HG03196 (cell line): Measurements from ENCODE around the gene C5.
A peak's percentile ranks its signal among the peaks of the same experiment; 100 is the strongest.
"Not testable (repeated sequence)": the region's sequence is repeated elsewhere in the genome, so short reads cannot be mapped to it uniquely, and the experiment has no call there.

ENCODE experiments used
- ATAC-seq: cut with Tn5 transposase; IDR thresholded peaks from one replicate; pipeline ENCODE4 v1.9.1; 2021; ENCODE audit not compliant: unreplicated experiment

The C5 gene

GRCh38 chr9:121050128-121050988 lies at the start of gene C5:
C5 (minus strand) TSS chr9:121050275; CDS start chr9:121050246, 29 bp downstream.
- no peak for ATAC-seq

DNA sequence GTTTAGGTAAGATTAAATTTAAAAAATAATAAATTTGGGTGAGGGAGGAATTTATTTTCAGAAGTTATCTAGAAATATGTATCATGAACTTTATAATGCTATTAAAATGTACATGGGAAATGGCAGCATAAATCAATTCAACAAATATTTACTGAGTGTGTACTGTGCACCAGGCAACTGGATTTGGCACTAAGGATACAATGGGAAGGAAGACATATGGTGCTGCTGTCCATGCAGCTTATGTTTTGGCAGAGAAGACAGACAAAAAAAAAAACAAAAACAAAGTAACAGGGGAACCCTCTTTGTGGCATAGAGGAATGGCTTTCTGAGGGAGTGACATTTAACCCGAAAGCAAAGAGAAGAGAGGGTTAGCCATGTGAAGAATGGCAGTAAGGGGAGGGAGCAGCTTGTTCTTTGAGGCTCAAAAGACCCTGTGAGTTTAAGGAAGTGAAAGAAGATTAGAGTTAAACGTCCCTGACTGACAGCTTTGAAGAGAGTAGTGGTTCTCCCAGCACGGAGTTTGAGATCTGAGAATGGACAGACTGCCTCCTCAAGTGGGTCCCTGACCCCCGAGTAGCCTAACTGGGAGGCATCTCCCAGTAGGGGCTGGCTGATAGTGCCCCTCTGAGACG lies 48.6 kb upstream of the C5 start:
- no peak for ATAC-seq

DNA sequence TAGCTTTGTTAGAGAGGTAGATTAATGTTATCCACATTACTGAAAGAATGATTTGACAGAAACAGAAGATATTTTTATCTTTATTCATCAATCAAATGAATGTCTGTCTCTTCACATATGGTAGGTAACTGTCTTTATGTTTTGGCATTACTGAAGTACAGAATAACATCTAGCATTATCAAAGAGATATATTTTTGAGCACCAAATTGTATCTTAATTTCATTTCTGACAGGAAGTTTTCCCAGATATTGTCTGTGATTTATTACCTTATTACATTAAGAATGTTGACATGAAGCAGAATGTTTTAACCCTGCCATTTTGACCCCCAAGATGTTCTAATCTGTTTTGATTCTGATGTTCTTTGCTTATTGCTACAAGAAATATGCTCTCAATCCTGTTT lies 45.0 kb upstream of the C5 start:
- ATAC-seq: no peak

- not testable (repeated sequence) for ATAC-seq
These were observed 40.7 kb upstream of the C5 start for GRCh38 chr9:121090743-121091142.

DNA sequence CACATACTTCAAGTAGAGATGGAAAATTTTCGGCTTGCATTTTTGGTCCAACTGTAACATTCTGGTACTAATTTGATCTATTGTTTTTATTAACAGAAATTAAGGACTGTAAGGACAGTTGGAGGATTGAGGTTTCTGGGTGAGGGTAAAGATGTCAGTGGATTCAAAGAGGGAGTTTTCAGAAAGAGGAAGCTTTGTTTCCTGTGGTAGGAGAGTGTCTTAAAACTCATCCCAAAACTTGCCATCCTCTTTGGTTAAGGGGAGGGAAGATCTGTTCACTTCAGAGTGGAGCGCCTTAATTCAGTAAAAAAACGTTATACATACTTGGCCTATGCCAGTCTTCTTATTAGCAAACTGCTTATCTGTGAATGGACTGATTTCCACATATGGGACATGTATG lies 38.5 kb upstream of the C5 start:
- no peak for ATAC-seq

- no peak for ATAC-seq
These were observed 35.6 kb upstream of the C5 start for GRCh38 chr9:121085661-121086060.

DNA sequence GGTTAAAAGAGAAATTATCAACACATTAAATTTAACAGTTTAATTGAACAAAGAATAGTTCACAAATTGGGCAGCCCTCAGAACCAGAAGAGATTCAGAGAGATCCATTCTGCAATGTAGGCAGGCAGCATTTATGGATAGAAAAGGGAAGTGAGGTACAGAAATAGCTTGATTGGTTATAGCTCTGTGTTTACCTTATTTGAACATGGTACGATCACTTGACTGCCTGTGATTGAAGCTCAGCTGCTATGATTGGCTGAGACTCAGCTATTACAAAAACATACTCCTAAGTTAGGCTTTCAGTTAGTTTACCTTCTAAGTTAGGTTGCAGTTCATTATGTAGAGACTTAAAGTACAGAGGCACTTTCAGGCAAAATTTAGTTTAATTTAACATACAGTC lies 32.0 kb upstream of the C5 start:
- no peak for ATAC-seq

DNA sequence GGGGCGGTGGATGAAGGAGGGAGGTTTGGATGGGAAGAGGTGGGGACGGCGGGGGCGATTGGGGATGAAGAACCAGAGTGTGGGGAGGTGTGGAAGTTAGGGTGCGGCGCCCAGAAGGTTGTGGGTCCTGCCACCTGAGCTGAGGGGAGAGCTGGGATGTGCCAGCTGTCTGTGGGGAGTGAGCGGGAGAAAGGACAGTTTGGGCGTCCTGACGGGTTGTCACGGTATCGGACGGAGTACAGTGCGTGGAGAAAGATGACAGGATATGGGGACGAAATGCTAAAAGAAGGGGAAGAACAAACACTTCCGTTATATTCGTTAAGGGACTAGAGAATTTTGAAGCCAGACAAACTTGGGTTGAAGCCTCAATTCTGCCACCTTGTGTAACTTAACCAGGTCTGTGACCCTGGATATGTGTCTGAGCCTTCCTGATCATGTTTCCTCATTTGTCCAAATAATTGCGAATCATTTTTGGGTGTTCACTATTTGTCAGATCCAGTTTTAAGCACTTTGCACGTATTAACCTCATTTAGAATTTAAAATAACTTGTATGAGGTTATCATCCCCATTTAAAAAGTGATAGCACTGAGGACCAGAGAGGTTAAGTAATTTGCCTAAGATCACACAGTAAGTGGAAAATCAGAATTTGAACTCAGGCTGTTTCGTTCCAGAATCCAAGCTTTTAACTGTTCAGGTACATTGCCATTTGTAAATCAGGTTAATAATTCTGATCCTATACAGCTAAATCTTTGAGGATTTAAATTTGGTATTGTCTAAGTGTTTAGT lies 25.4 kb upstream of the C5 start:
- peak; percentile 8 for ATAC-seq

GRCh38 chr9:121074370-121075250 lies 24.5 kb upstream of the C5 start, which contains the start of gene CNTRL:
CNTRL (plus strand) TSS chr9:121074955; CDS start chr9:121088327, 13,372 bp downstream.
- ATAC-seq: peak; percentile 66

DNA sequence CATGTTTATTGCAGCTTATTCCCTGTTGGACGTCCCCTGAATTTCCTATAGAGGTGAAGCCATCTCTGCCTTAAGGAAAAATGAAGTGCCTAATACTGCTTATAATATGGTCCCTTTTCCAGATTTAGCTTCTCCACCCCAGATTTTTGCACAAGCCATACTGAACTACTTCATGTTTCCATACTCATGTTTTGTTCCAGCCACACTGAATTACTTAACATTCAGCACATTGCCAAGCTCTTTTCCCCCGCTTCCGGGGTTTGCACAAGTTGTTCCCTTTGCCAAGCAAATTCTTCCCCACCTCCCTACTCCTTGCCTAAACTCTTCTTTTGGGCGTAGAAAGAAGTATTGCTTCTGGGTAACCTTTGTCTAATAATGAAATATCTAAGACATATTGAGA lies 23.0 kb upstream of the C5 start:
- ATAC-seq: no peak

DNA sequence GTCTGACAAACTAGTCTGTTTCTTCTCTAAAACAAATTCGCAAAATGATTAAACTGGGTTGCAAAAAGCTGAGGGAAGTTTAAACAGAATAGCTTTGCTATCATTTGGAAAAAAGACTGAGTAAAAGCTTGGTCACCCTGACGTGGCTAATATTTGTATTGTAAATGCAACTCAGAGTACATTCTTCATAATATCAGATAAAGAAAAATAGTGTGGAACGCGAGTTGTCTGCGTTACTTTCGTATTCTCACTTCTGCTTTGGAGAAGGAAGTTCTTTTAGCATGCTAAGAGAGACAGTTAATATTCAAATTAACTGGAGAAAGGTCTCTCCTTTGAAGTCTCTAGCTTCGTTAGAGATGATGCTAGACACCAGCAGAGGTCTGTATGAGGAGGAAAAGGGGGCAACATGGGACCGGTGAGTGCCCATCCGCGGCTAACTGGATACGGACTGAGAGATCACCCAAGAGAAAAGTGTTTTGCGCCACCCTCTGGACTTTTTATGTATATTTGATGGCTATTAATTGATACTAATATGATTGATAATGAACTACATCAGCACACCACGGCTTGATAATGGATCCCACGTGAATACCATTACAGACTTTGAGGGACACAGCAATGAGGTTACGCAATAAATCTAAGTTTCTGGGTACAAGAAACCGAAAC lies 21.8 kb upstream of the C5 start:
- peak; percentile 39 for ATAC-seq

GRCh38 chr9:121071370-121071755 lies 21.3 kb upstream of the C5 start:
- no peak for ATAC-seq

GRCh38 chr9:121069396-121069795 lies 19.3 kb upstream of the C5 start:
- ATAC-seq: no peak

DNA sequence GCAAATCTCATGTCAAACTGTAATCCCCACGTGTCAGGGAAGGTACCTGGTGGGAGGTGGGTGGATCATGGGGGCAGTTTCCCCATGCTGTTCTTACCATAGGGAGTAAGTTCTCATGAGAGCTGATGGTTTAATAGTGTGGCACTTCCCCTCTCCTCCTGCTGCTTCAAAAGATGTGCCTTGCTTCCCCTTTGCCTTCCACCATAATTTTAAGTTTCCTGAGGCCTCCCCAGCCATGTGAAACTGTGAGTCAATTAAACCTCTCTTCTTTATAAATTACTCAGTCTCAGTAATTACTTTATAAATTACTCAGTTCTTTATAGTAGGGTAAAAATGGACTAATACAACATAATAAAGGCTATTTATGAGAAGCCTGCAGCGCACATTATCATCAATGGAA lies 17.6 kb upstream of the C5 start:
- ATAC-seq: no peak

DNA sequence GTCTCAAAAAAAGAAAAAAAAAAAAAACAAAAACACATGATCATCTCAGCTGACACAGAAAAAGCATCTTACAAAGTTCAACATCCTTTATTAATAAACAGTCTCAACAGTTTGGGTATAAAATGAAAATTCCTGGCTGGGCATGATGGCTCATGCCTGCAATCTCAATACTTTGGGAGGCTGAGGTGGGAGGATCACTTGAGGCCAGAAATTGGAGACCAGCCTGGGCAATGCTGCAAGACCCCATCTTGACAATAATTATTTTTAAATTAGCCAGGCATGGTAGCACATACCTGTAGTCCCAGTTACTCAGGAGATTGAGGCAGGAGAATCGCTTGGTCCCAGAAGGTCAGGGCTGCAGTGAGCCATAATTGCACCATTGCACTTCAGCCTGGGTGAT lies 16.8 kb upstream of the C5 start:
- no peak for ATAC-seq

GRCh38 chr9:121059998-121060636 lies 10.0 kb upstream of the C5 start:
- no peak for ATAC-seq

DNA sequence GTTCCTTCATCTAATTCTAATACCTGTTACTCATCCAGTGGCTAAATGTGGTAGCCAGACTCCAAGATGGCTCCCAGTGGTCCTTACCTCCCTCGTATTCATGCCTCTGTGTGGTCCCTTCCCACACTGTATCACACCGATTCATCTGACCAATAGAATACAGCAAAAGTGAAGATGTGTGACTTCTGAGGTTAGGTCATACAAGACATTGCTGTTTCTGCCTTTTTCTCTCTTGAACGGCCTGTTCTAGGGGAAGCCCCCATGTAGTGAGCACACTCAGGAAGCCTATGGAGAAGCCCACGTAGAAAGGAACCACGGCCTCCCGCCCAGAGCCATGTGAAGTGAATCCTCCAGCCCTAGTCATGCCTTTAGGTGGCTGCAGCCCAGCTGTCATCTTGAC lies 9.4 kb upstream of the C5 start:
- ATAC-seq: no peak

DNA sequence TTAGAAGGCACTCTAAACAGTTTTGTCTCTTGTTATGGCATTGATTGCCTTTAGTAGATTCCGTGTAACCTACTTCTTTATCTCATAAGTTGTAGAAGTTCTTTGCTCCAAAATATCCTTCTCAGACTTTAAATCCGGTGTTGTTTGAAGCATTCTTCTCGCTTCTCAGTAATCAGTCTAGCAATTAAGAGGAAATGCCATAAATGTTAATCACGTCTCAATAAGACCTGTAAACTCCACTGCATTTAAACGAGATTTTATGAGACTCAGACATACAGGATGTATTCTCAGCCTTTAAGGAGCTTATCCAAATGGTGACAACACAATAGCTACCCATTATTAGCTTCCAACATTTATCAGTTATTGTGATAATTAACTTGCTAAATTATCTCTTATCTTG lies 7.7 kb upstream of the C5 start:
- no peak for ATAC-seq

- ATAC-seq: no peak
These were observed 5.6 kb upstream of the C5 start for GRCh38 chr9:121055642-121056143.
